Glutamatergic neuron (in vitro differentiated cells): Measurements from ENCODE around the gene TCOF1. TPM values are rescaled to one million over a fixed set of nuclear protein-coding genes. Genes with fewer than 3 reads are reported as not detected.

Experiments used
- DNase-seq: peaks from one replicate; pipeline ENCODE4 v3.0.0; 2022
- H3K27ac Mint-ChIP-seq: one replicate; pipeline ENCODE4 v1.8.0; 2020; ENCODE audit warnings: mild to moderate bottlenecking, mixed read lengths, inconsistent platforms; ENCODE audit not compliant: unreplicated experiment
- H3K27me3 Mint-ChIP-seq: one replicate; pipeline ENCODE4 v1.8.0; 2020; ENCODE audit warnings: mild to moderate bottlenecking, moderate library complexity, mixed read lengths, inconsistent platforms; ENCODE audit not compliant: unreplicated experiment
- H3K36me3 Mint-ChIP-seq: one replicate; pipeline ENCODE4 v1.8.0; 2020; ENCODE audit warnings: mild to moderate bottlenecking, mixed read lengths, inconsistent platforms; ENCODE audit not compliant: unreplicated experiment
- H3K4me1 Mint-ChIP-seq: one replicate; pipeline ENCODE4 v1.8.0; 2020; ENCODE audit warnings: mild to moderate bottlenecking, low read depth, mixed read lengths, inconsistent platforms; ENCODE audit not compliant: unreplicated experiment
- H3K4me3 Mint-ChIP-seq: one replicate; pipeline ENCODE4 v1.8.0; 2020; ENCODE audit warnings: mild to moderate bottlenecking, mixed read lengths, inconsistent platforms; ENCODE audit not compliant: unreplicated experiment
- H3K9me3 Mint-ChIP-seq: one replicate; pipeline ENCODE4 v1.8.0; 2020; ENCODE audit warnings: mild to moderate bottlenecking, moderate library complexity, mixed read lengths, inconsistent platforms; ENCODE audit not compliant: unreplicated experiment
- CTCF ChIP-seq: fragments of 200-600 bp; sonication (generic); IDR thresholded peaks from one replicate; pipeline ENCODE4 v1.5.0; 2021; ENCODE audit not compliant: partially characterized antibody, unreplicated experiment
- total RNA-seq: library from RNA; stranded (reverse); fragmentation: NEBNext Ultra II Directional; extraction: Animal tissue kit (Norgen Biotek cat#: 25700); gene quantifications from one replicate; pipeline ENCODE4 v1.2.1, GENCODE V29; 2021; ENCODE audit not compliant: unreplicated experiment

The TCOF1 gene
- total RNA-seq, 1 donor from 2014 or later: 39.7 TPM

- H3K9me3 Mint-ChIP-seq: no peaks in the 10 kb centered on the region
- peaks cover 6% of the 10 kb centered on the region for H3K4me1 Mint-ChIP-seq
- H3K36me3 Mint-ChIP-seq: no peaks in the 10 kb centered on the region
- DNase-seq: no peak
- TF ChIP-seq CTCF: no peak
- H3K4me3 Mint-ChIP-seq: no peak overlapping the region
- H3K27ac Mint-ChIP-seq: no peak overlapping the region
- H3K27me3 Mint-ChIP-seq: no peaks in the 10 kb centered on the region
Measured at GRCh38 chr5:150347451-150347850, 10.0 kb upstream of the TCOF1 start.

- no peak for DNase-seq
- Mint-ChIP-seq H3K4me3 (no peak overlapping the region), H3K36me3 (no peaks in the 10 kb centered on the region), H3K9me3 (peaks cover under 1% of the 10 kb centered on the region), H3K27me3 (peaks cover 1% of the 10 kb centered on the region), H3K27ac (no peak overlapping the region), H3K4me1 (peaks cover 6% of the 10 kb centered on the region)
- TF ChIP-seq CTCF: no peak
Measured at GRCh38 chr5:150349681-150350275, 7.7 kb upstream of the TCOF1 start.

DNA sequence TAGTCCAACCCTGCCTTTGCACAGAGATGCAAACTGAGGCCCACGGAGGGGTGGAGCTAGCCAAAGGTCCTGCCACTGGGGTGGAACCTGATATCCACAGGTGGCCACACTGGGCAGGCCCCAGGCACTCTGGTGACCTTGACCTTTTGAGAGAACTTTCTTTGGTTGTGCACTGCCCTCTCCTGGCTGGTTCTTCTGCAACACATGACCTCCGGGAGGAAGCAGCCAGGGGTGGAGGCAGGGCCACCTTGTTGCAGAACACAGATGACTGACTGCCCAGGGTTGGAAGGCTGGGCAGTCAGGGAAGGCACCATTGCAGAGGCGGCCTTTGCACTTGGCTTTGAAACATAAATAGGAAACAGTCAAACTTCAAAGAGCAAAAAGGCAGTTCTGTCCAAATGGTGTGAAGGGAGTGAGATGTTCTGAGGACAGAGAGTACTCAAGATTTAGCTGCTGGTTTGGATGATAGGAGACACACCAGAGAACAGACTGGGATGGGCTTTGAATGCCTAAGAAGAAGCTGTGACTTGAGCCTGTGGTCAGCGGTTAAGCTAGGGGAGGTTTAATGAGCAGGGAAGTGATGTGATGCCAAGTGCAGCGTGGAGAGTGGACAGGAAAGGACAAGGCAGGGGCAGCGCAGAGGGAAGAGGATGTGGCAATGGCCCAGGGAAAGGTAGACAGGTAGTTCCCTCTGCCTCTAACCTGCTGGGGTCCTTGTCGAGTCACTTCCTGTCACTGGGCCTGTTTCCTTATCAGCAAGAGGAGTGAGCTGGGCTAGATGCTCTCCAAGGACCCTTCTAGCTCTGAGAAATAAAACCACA lies 6.8 kb upstream of the TCOF1 start:
- Mint-ChIP-seq H3K36me3 (no peaks in the 10 kb centered on the region), H3K27ac (no peak overlapping the region), H3K9me3 (peaks cover 2% of the 10 kb centered on the region), H3K4me1 (peaks cover 5% of the 10 kb centered on the region), H3K27me3 (peaks cover 3% of the 10 kb centered on the region), H3K4me3 (no peak overlapping the region)
- TF ChIP-seq CTCF: peak; percentile 60
- DNase-seq: peak; percentile 73

- Mint-ChIP-seq H3K36me3 (no peaks in the 10 kb centered on the region), H3K27ac (no peak overlapping the region), H3K4me3 (no peak overlapping the region), H3K9me3 (peaks cover 2% of the 10 kb centered on the region), H3K4me1 (peaks cover 4% of the 10 kb centered on the region), H3K27me3 (peaks cover 3% of the 10 kb centered on the region)
- no peak for TF ChIP-seq CTCF
- no peak for DNase-seq
Measured at GRCh38 chr5:150352244-150353031, 5.1 kb upstream of the TCOF1 start.
